Measurements from ENCODE around the gene DCUN1D3.

Gene DCUN1D3

DNA sequence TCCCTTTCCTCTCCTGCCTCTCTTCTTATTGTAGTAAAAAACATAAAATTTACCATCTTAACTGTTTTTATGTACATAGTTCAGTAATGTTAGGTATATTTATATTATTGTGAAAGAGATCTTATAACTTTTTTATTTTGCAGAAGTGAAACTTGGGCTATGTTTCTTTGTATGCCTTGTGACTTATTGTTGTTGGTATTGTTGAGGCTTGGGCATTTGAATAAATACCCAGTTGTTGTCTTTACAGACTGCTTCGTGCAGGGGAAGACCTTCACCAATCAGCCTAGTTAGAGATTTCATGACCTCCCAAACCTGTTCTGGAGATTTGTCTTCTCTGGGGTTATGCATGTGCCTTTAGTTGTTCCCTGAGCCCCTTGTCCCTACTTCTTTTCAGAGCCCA is 61.9 kb downstream of the DCUN1D3 start:
- Histone ChIP-seq H3K9me3 (no peaks in the 10 kb centered on the region), H3K4me3 (ENCODE audit: low read depth in 1 of 2, low read length in 1 of 2) (no peak overlapping the region), H3K4me1 (ENCODE audit: control insufficient read depth in 1 of 2, insufficient read depth in 1 of 2, low read depth in 1 of 2, low read length in 1 of 2) (peaks cover 7 to 11% of the 10 kb centered on the region in 2 experiments), H3K27ac (no peak overlapping the region), H3K36me3 (no peaks in the 10 kb centered on the region), H3K27me3 (no peaks in the 10 kb centered on the region)
- TF ChIP-seq, protein P1, sequence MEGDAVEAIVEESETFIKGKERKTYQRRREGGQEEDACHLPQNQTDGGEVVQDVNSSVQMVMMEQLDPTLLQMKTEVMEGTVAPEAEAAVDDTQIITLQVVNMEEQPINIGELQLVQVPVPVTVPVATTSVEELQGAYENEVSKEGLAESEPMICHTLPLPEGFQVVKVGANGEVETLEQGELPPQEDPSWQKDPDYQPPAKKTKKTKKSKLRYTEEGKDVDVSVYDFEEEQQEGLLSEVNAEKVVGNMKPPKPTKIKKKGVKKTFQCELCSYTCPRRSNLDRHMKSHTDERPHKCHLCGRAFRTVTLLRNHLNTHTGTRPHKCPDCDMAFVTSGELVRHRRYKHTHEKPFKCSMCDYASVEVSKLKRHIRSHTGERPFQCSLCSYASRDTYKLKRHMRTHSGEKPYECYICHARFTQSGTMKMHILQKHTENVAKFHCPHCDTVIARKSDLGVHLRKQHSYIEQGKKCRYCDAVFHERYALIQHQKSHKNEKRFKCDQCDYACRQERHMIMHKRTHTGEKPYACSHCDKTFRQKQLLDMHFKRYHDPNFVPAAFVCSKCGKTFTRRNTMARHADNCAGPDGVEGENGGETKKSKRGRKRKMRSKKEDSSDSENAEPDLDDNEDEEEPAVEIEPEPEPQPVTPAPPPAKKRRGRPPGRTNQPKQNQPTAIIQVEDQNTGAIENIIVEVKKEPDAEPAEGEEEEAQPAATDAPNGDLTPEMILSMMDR (IDR thresholded peaks at IDR 0.05), result no peak

DNA sequence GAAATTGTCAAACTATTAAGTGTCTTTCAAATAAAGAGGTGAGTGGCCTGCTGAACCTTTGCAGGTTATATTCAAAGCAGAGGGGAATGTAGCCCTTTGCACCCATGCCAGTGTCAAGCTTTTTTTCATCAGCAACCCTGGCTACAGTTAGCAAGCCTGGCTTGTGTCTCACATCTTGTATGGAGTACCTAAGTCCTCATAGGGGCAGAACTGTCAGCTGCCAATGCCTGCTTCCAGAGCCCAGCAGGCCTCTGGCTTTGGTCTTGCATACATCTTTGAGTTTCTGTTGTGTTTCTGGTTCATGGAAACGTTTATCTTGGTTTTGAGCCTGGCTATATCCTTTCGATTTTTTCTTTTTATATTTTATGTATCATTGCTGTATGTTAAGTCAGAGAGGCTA is 67.1 kb downstream of the DCUN1D3 start:
- TF ChIP-seq, protein P1 (IDR thresholded peaks at IDR 0.05), result no peak
- Histone ChIP-seq H3K27me3 (no peaks in the 10 kb centered on the region), H3K36me3 (peaks cover 13% of the 10 kb centered on the region), H3K4me1 (ENCODE audit: control insufficient read depth in 1 of 2, insufficient read depth in 1 of 2, low read depth in 1 of 2, low read length in 1 of 2) (no peaks in the 10 kb centered on the region), H3K9me3 (no peaks in the 10 kb centered on the region), H3K4me3 (ENCODE audit: low read depth in 1 of 2, low read length in 1 of 2) (no peak overlapping the region), H3K27ac (no peak overlapping the region)

GRCh38 chr16:20830372-20830771 is 69.8 kb downstream of the DCUN1D3 start:
- Histone ChIP-seq H3K9me3 (no peaks in the 10 kb centered on the region), H3K36me3 (peaks cover 35% of the 10 kb centered on the region), H3K4me3 (ENCODE audit: low read depth in 1 of 2, low read length in 1 of 2) (no peak overlapping the region), H3K4me1 (ENCODE audit: control insufficient read depth in 1 of 2, insufficient read depth in 1 of 2, low read depth in 1 of 2, low read length in 1 of 2) (no peaks in the 10 kb centered on the region), H3K27me3 (no peaks in the 10 kb centered on the region), H3K27ac (no peak overlapping the region)
- TF ChIP-seq, protein P1 (IDR thresholded peaks at IDR 0.05), result no peak

DNA sequence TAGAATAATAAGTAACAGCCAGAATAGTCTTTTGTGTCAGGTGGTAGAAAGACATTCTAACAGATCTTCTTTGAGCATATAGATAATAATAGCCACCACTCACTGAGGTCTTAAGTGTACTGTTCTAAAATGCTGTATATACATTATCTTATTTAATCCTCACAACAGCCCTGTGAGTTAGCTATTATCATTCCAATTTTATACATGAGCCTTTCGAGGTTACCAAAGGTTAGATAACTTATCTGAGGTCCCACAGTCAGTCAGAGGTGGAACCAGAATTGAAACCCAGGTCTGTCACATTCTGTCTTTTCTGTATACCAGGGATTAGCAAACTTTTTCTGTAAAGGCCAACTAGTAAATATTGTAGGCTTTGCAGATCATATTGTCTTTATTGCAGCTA is 70.6 kb downstream of the DCUN1D3 start:
- Histone ChIP-seq H3K27ac (no peak overlapping the region), H3K9me3 (no peaks in the 10 kb centered on the region), H3K4me1 (ENCODE audit: control insufficient read depth in 1 of 2, insufficient read depth in 1 of 2, low read depth in 1 of 2, low read length in 1 of 2) (no peaks in the 10 kb centered on the region), H3K27me3 (no peaks in the 10 kb centered on the region), H3K36me3 (peaks cover 35% of the 10 kb centered on the region), H3K4me3 (ENCODE audit: low read depth in 1 of 2, low read length in 1 of 2) (no peak overlapping the region)
- TF ChIP-seq, protein P1 (IDR thresholded peaks at IDR 0.05), result no peak

DNA sequence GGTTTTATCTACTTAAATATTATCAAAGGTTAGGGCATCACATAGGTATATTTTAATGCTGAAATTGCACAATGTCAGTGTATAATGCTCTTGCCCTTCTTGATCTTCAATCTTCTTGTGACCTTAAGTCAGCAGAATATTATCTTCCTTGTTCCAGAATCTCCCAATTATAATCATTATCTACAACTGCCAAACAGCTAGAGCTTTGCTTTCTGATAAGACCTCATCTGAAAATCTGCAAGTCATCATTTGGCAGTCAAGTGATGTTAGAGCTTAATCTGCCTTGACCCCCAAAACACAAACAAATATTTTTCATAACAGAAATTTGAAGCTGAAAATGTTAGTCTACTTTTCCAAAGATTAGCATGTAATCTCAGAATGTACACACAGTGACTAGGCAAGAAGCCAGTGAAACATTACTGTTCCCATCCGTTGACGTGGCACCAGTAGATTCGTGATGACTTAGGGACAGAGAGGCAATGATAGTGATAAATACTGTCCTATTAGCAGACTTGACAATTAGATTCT is 74.1 kb downstream of the DCUN1D3 start:
- H3K36me3 ChIP-seq, result peaks cover 32% of the 10 kb centered on the region

More for the DNA sequence above, 74.1 kb downstream of the DCUN1D3 start:
- no peaks in the 10 kb centered on the region for H3K9me3 ChIP-seq
- H3K27me3 ChIP-seq, result no peaks in the 10 kb centered on the region
- H3K27ac ChIP-seq, result no peak overlapping the region
- H3K4me3 ChIP-seq (ENCODE audit: low read depth in 1 of 2, low read length in 1 of 2), result no peak overlapping the region
- TF ChIP-seq, protein P1 (IDR thresholded peaks at IDR 0.05), result no peak
- H3K4me1 ChIP-seq (ENCODE audit: control insufficient read depth in 1 of 2, insufficient read depth in 1 of 2, low read depth in 1 of 2, low read length in 1 of 2), result peaks cover 5 to 7% of the 10 kb centered on the region in 2 experiments

Measured in neutrophil (primary cell).